KG1 (cell line): ENCODE measurements around the gene LTBR.

Experiments used
- DNase-seq: peaks from one replicate; lab custom pipeline; 2025; lab: John Stamatoyannopoulos, UW

LTBR gene

GRCh38 chr12:6346942-6347341 is 37.0 kb upstream of the LTBR start:
- DNase-seq: no peak

- peak; percentile 70 for DNase-seq
These were observed 36.3 kb upstream of the LTBR start for GRCh38 chr12:6347367-6348338.

- DNase-seq: no peak
These were observed 32.3 kb upstream of the LTBR start for GRCh38 chr12:6351622-6352021.

- DNase-seq: no peak
These were observed 31.5 kb upstream of the LTBR start for GRCh38 chr12:6352193-6353173.

- no peak for DNase-seq
These were observed 29.2 kb upstream of the LTBR start for GRCh38 chr12:6354495-6355393.

- DNase-seq: no peak
These were observed 28.2 kb upstream of the LTBR start for GRCh38 chr12:6355491-6356373.

- DNase-seq: no peak
These were observed 27.6 kb upstream of the LTBR start for GRCh38 chr12:6356374-6356820.

GRCh38 chr12:6358881-6359280 is 25.1 kb upstream of the LTBR start:
- DNase-seq: no peak

GRCh38 chr12:6360080-6360571 is 23.8 kb upstream of the LTBR start:
- DNase-seq: no peak

GRCh38 chr12:6360578-6361490 is 23.1 kb upstream of the LTBR start:
- DNase-seq: no peak

- no peak for DNase-seq
These were observed 22.1 kb upstream of the LTBR start for GRCh38 chr12:6361834-6362233.

GRCh38 chr12:6362403-6362802 is 21.6 kb upstream of the LTBR start:
- no peak for DNase-seq

- DNase-seq: no peak
These were observed 21.0 kb upstream of the LTBR start for GRCh38 chr12:6363010-6363329.

GRCh38 chr12:6363330-6364043 is 20.5 kb upstream of the LTBR start:
- no peak for DNase-seq

GRCh38 chr12:6364044-6364374 is 20.0 kb upstream of the LTBR start:
- no peak for DNase-seq

- no peak for DNase-seq
These were observed 16.6 kb upstream of the LTBR start for GRCh38 chr12:6367065-6367968.

GRCh38 chr12:6367969-6368892 is 15.7 kb upstream of the LTBR start:
- no peak for DNase-seq
